ENCODE measurements around the gene PALLD. TPM values are rescaled to one million over a fixed set of nuclear protein-coding genes. Genes with fewer than 3 reads are reported as not detected.

The PALLD gene
- total RNA-seq, 1 experiment from 2014 or later, result 20.9 TPM

GRCh38 chr4:168811786-168812651, 315.2 kb downstream of the PALLD start:
- no peak for DNase-seq (ENCODE audit: low read depth, low spot score)
- in situ Hi-C loops (cut with HindIII; ENCODE audit: low pct_unique_long_range_greater_than_20kb, low sequenced_read_pairs), result no loop called here

GRCh38 chr4:168812806-168813205, 316.0 kb downstream of the PALLD start:
- in situ Hi-C loops (cut with HindIII; ENCODE audit: low pct_unique_long_range_greater_than_20kb, low sequenced_read_pairs), result no loop called here
- no peak for DNase-seq (ENCODE audit: low read depth, low spot score)

GRCh38 chr4:168813890-168814289, 317.0 kb downstream of the PALLD start:
- in situ Hi-C loops (cut with HindIII; ENCODE audit: low pct_unique_long_range_greater_than_20kb, low sequenced_read_pairs), result no loop called here
- no peak for DNase-seq (ENCODE audit: low read depth, low spot score)

GRCh38 chr4:168815379-168816345, 318.8 kb downstream of the PALLD start:
- in situ Hi-C loops (cut with HindIII; ENCODE audit: low pct_unique_long_range_greater_than_20kb, low sequenced_read_pairs), result no loop called here
- DNase-seq (ENCODE audit: low read depth, low spot score), result no peak

GRCh38 chr4:168817370-168817769, 320.5 kb downstream of the PALLD start:
- no peak for DNase-seq (ENCODE audit: low read depth, low spot score)
- in situ Hi-C loops (cut with HindIII; ENCODE audit: low pct_unique_long_range_greater_than_20kb, low sequenced_read_pairs), result no loop called here

GRCh38 chr4:168822481-168822880, 325.6 kb downstream of the PALLD start:
- in situ Hi-C loops (cut with HindIII; ENCODE audit: low pct_unique_long_range_greater_than_20kb, low sequenced_read_pairs), result no loop called here
- no peak for DNase-seq (ENCODE audit: low read depth, low spot score)

GRCh38 chr4:168825975-168826374, 329.1 kb downstream of the PALLD start:
- in situ Hi-C loops (cut with HindIII; ENCODE audit: low pct_unique_long_range_greater_than_20kb, low sequenced_read_pairs), result no loop called here

GRCh38 chr4:168826620-168827019, 329.8 kb downstream of the PALLD start:
- no peak for DNase-seq (ENCODE audit: low read depth, low spot score)

More at GRCh38 chr4:168825975-168826374, 329.1 kb downstream of the PALLD start:
- no peak for DNase-seq (ENCODE audit: low read depth, low spot score)

GRCh38 chr4:168830777-168831512, 334.1 kb downstream of the PALLD start:
- in situ Hi-C loops (cut with HindIII; ENCODE audit: low pct_unique_long_range_greater_than_20kb, low sequenced_read_pairs), result no loop called here
- no peak for DNase-seq (ENCODE audit: low read depth, low spot score)

More at GRCh38 chr4:168826620-168827019, 329.8 kb downstream of the PALLD start:
- in situ Hi-C loops (cut with HindIII; ENCODE audit: low pct_unique_long_range_greater_than_20kb, low sequenced_read_pairs), result no loop called here

- in situ Hi-C loops (cut with HindIII; ENCODE audit: low pct_unique_long_range_greater_than_20kb, low sequenced_read_pairs), result no loop called here
- no peak for DNase-seq (ENCODE audit: low read depth, low spot score)
These were observed 334.7 kb downstream of the PALLD start for GRCh38 chr4:168831585-168831918.

GRCh38 chr4:168831919-168832762, 335.3 kb downstream of the PALLD start:
- in situ Hi-C loops (cut with HindIII; ENCODE audit: low pct_unique_long_range_greater_than_20kb, low sequenced_read_pairs), result no loop called here

GRCh38 chr4:168832763-168833575, 336.1 kb downstream of the PALLD start:
- in situ Hi-C loops (cut with HindIII; ENCODE audit: low pct_unique_long_range_greater_than_20kb, low sequenced_read_pairs), result no loop called here
- DNase-seq (ENCODE audit: low read depth, low spot score), result no peak

More at GRCh38 chr4:168831919-168832762, 335.3 kb downstream of the PALLD start:
- DNase-seq (ENCODE audit: low read depth, low spot score), result peak; percentile 66

- in situ Hi-C loops (cut with HindIII; ENCODE audit: low pct_unique_long_range_greater_than_20kb, low sequenced_read_pairs), result no loop called here
- DNase-seq (ENCODE audit: low read depth, low spot score), result no peak
These were observed 337.0 kb downstream of the PALLD start for GRCh38 chr4:168833881-168834280.

- in situ Hi-C loops (cut with HindIII; ENCODE audit: low pct_unique_long_range_greater_than_20kb, low sequenced_read_pairs), result no loop called here
- no peak for DNase-seq (ENCODE audit: low read depth, low spot score)
These were observed 339.1 kb downstream of the PALLD start for GRCh38 chr4:168835880-168836454.

GRCh38 chr4:168836490-168836889, 339.6 kb downstream of the PALLD start:
- no peak for DNase-seq (ENCODE audit: low read depth, low spot score)
- in situ Hi-C loops (cut with HindIII; ENCODE audit: low pct_unique_long_range_greater_than_20kb, low sequenced_read_pairs), result no loop called here

GRCh38 chr4:168837922-168838321, 341.1 kb downstream of the PALLD start:
- DNase-seq (ENCODE audit: low read depth, low spot score), result no peak
- in situ Hi-C loops (cut with HindIII; ENCODE audit: low pct_unique_long_range_greater_than_20kb, low sequenced_read_pairs), result no loop called here
